H9 (cell line): Measurements from ENCODE around the gene F8. TPM values are rescaled to one million over a fixed set of nuclear protein-coding genes. Genes with fewer than 3 reads are reported as not detected.

Experiments
- DNase-seq: peaks from one replicate; pipeline ENCODE4 v3.0.0-alpha.2; 2017
- H2AFZ ChIP-seq: one replicate; pipeline ENCODE4 v1.6.1; 2013; ENCODE audit warnings: mild to moderate bottlenecking, low read length, control low read depth, moderate library complexity
- H2AK5ac ChIP-seq: 2 replicates; pipeline ENCODE4 v1.6.1; 2013; ENCODE audit warnings: low read length, control low read depth, mixed read lengths; ENCODE audit not compliant: insufficient read length
- H2BK120ac ChIP-seq: one replicate; pipeline ENCODE4 v1.6.1; 2013; ENCODE audit warnings: low read depth, mild to moderate bottlenecking, low read length, control low read depth, inconsistent platforms; ENCODE audit not compliant: poor library complexity, severe bottlenecking
- H2BK12ac ChIP-seq: 2 replicates; pipeline ENCODE4 v1.6.1; 2013; ENCODE audit warnings: low read length, control low read depth, mixed read lengths, low read depth; ENCODE audit not compliant: insufficient read length
- H2BK15ac ChIP-seq: 2 replicates; pipeline ENCODE4 v1.6.1; 2013; ENCODE audit warnings: low read depth, low read length, control low read depth
- H2BK20ac ChIP-seq: one replicate; pipeline ENCODE4 v1.6.1; 2013; ENCODE audit warnings: low read depth, mild to moderate bottlenecking, low read length, control low read depth, inconsistent platforms; ENCODE audit not compliant: poor library complexity, severe bottlenecking
- H2BK5ac ChIP-seq: 2 replicates; pipeline ENCODE4 v1.6.1; 2013; ENCODE audit warnings: low read length, control low read depth, mixed read lengths; ENCODE audit not compliant: insufficient read length
- H3K14ac ChIP-seq: 2 replicates; pipeline ENCODE4 v1.6.1; 2013; ENCODE audit warnings: low read length, control low read depth; ENCODE audit not compliant: insufficient read depth
- H3K18ac ChIP-seq: 2 replicates; pipeline ENCODE4 v1.6.1; 2013; ENCODE audit warnings: low read depth, mild to moderate bottlenecking, mixed read lengths, low read length, control low read depth; ENCODE audit not compliant: insufficient read length
- H3K23ac ChIP-seq: 2 replicates; pipeline ENCODE4 v1.6.1; 2013; ENCODE audit warnings: low read length, control low read depth, mixed read lengths, low read depth; ENCODE audit not compliant: insufficient read length
- H3K23me2 ChIP-seq: 2 replicates; pipeline ENCODE4 v1.6.1; 2013; ENCODE audit warnings: low read depth, mild to moderate bottlenecking, mixed read lengths, low read length, control low read depth; ENCODE audit not compliant: insufficient read length, poor library complexity, severe bottlenecking
- H3K27ac ChIP-seq: 2 replicates; pipeline ENCODE4 v1.5.1; 2013; ENCODE audit warnings: low read length, control low read depth, mixed read lengths, low read depth; ENCODE audit not compliant: insufficient read length
- H3K27me3 ChIP-seq: 2 replicates; pipeline ENCODE4 v1.6.1; 2013; ENCODE audit warnings: low read length, control low read depth, inconsistent platforms; ENCODE audit not compliant: insufficient read depth
- H3K4ac ChIP-seq: 2 replicates; pipeline ENCODE4 v1.6.1; 2013; ENCODE audit warnings: low read depth, mild to moderate bottlenecking, control low read depth, inconsistent platforms, low read length, moderate library complexity
- H3K4me1 ChIP-seq: 2 replicates; pipeline ENCODE4 v1.6.1; 2013; ENCODE audit warnings: low read length, control low read depth, inconsistent platforms; ENCODE audit not compliant: insufficient read depth
- H3K4me2 ChIP-seq: 2 replicates; pipeline ENCODE4 v1.6.1; 2013; ENCODE audit warnings: low read length, control low read depth, mixed read lengths; ENCODE audit not compliant: insufficient read length, insufficient read depth
- H3K56ac ChIP-seq: 2 replicates; pipeline ENCODE4 v1.6.1; 2013; ENCODE audit warnings: low read depth, mild to moderate bottlenecking, mixed read lengths, low read length, control low read depth; ENCODE audit not compliant: insufficient read length
- H3K79me1 ChIP-seq: 2 replicates; pipeline ENCODE4 v1.6.1; 2013; ENCODE audit warnings: low read depth, mild to moderate bottlenecking, moderate library complexity, low read length, control low read depth, inconsistent platforms; ENCODE audit not compliant: insufficient read depth, poor library complexity, severe bottlenecking
- H3K79me2 ChIP-seq: 2 replicates; pipeline ENCODE4 v1.6.1; 2013; ENCODE audit warnings: low read length, control low read depth, inconsistent platforms; ENCODE audit not compliant: insufficient read depth
- H3K9ac ChIP-seq: 2 replicates; pipeline ENCODE4 v1.6.1; 2013; ENCODE audit warnings: low read length, control low read depth, mixed read lengths; ENCODE audit not compliant: insufficient read length; ENCODE audit errors: extremely low read depth
- H3K9me3 ChIP-seq: one replicate; pipeline ENCODE4 v1.6.1; 2013; ENCODE audit warnings: low read depth, low read length, inconsistent platforms; ENCODE audit not compliant: control insufficient read depth
- H3T11ph ChIP-seq: one replicate; pipeline ENCODE4 v1.6.1; 2013; ENCODE audit warnings: mild to moderate bottlenecking, low read length, control low read depth, inconsistent platforms
- H4K20me1 ChIP-seq: one replicate; pipeline ENCODE4 v1.6.1; 2013; ENCODE audit not compliant: control insufficient read depth, insufficient read length, insufficient read depth
- H4K5ac ChIP-seq: 2 replicates; pipeline ENCODE4 v1.6.1; 2013; ENCODE audit warnings: low read depth, mild to moderate bottlenecking, mixed read lengths, low read length, control low read depth; ENCODE audit not compliant: insufficient read length
- H4K8ac ChIP-seq: replicated peaks from 2 replicates; pipeline ENCODE4 v1.6.1; 2013; ENCODE audit warnings: low read length, control low read depth, mixed read lengths, low read depth; ENCODE audit not compliant: insufficient read length
- H4K91ac ChIP-seq: 2 replicates; pipeline ENCODE4 v1.6.1; 2013; ENCODE audit warnings: low read depth, mild to moderate bottlenecking, moderate library complexity, mixed read lengths, low read length, control low read depth; ENCODE audit not compliant: insufficient read length
- H3K27ac Mint-ChIP-seq, 3 experiments: 2 replicates in 2 of 3; 3 replicates in 1 of 3; pipeline ENCODE4 v1.8.0; 2020 to 2021; ENCODE audit warnings: mixed read lengths in 3 of 3, mild to moderate bottlenecking in 1 of 3, moderate library complexity in 1 of 3
- H3K27me3 Mint-ChIP-seq: 2 replicates; pipeline ENCODE4 v1.8.0; 2021; ENCODE audit warnings: low read depth, mild to moderate bottlenecking, moderate library complexity, mixed read lengths
- H3K36me3 Mint-ChIP-seq, 3 experiments: 2 replicates in 2 of 3; 3 replicates in 1 of 3; pipeline ENCODE4 v1.8.0; 2020 to 2021; ENCODE audit warnings: low read depth in 3 of 3, mixed read lengths in 3 of 3; ENCODE audit not compliant: insufficient read depth in 1 of 3
- H3K4me1 Mint-ChIP-seq, 2 experiments: 2 replicates each; pipeline ENCODE4 v1.8.0; 2020; ENCODE audit warnings: mixed read lengths in 2 of 2
- H3K4me3 Mint-ChIP-seq, 2 experiments: 2 replicates in 1 of 2; 3 replicates in 1 of 2; pipeline ENCODE4 v1.8.0; 2020 to 2021; ENCODE audit warnings: mild to moderate bottlenecking in 2 of 2, mixed read lengths in 2 of 2, moderate library complexity in 1 of 2
- H3K9me3 Mint-ChIP-seq, 2 experiments: 2 replicates in 1 of 2; 3 replicates in 1 of 2; pipeline ENCODE4 v1.8.0; 2020; ENCODE audit warnings: mild to moderate bottlenecking in 2 of 2, mixed read lengths in 2 of 2, moderate library complexity in 1 of 2
- CTCF ChIP-seq: fragments of 200-600 bp; sonication (generic); conservative IDR thresholded peaks from 3 replicates; pipeline ENCODE4 v1.8.0; 2021; ENCODE audit warnings: antibody characterized with exemption, mild to moderate bottlenecking
- WGBS: extraction: QIAGEN DNeasy Blood & Tissue Kit; methylation state at CpG from one replicate; pipeline ENCODE4 v1.1.7; 2013; ENCODE audit warnings: missing lambda C conversion rate, low lambda C conversion rate, mixed read lengths; ENCODE audit not compliant: insufficient read length; ENCODE audit errors: extremely low coverage; 5-methylcytosine and 5-hydroxymethylcytosine counted together
- total RNA-seq: library from RNA; stranded (reverse); gene quantifications from 2 replicates; pipeline ENCODE4 v1.2.1, GENCODE V29; 2021

The F8 gene
- total RNA-seq, 1 experiment from 2014 or later = 3.1 TPM

- Mint-ChIP-seq H3K36me3 (peaks cover 9 to 14% (median 13%) of the 10 kb centered on the region in 3 experiments), H3K27ac (no peak overlapping the region)
Observed at GRCh38 chrX:154815274-154815818, 207.2 kb downstream of the F8 start.

More at GRCh38 chrX:154815274-154815818, 207.2 kb downstream of the F8 start:
- H2BK12ac ChIP-seq = no peak overlapping the region
- peaks cover 9% of the 10 kb centered on the region for H3K9me3 ChIP-seq
- H3K4me2 ChIP-seq = no peak overlapping the region
- no peak for DNase-seq
- H3K4me1 ChIP-seq = no peaks in the 10 kb centered on the region; the same call in 1 of the 2 replicates
- H3K9ac ChIP-seq = no peak overlapping the region
- no peak overlapping the region for H4K91ac ChIP-seq
- H2BK15ac ChIP-seq = no peak overlapping the region
- no peak overlapping the region for H2AFZ ChIP-seq
- H3K23ac ChIP-seq = no peak overlapping the region
- H3K9me3 Mint-ChIP-seq = peaks cover 51 to 64% of the 10 kb centered on the region in 2 experiments
- WGBS = no CpG with 5 or more reads among the region's 5 CpGs
- H2BK5ac ChIP-seq = no peak overlapping the region
- peaks cover 20 to 25% of the 10 kb centered on the region in 2 experiments for H3K4me1 Mint-ChIP-seq
- no peak overlapping the region for H4K8ac ChIP-seq
- no peaks in the 10 kb centered on the region for H4K20me1 ChIP-seq
- no peak for TF ChIP-seq CTCF
- no peak overlapping the region for H2BK20ac ChIP-seq
- no peak overlapping the region for H3K27ac ChIP-seq
- H3K4me3 Mint-ChIP-seq = no peak overlapping the region
- H3K79me1 ChIP-seq = no peaks in the 10 kb centered on the region
- H2AK5ac ChIP-seq = no peak overlapping the region
- H3T11ph ChIP-seq = no peak overlapping the region
- no peaks in the 10 kb centered on the region for H3K23me2 ChIP-seq
- no peak overlapping the region for H2BK120ac ChIP-seq
- H3K27me3 ChIP-seq = no peaks in the 10 kb centered on the region
- H3K79me2 ChIP-seq = no peaks in the 10 kb centered on the region
- H4K5ac ChIP-seq = no peak overlapping the region
- no peak overlapping the region for H3K18ac ChIP-seq
- no peak overlapping the region for H3K56ac ChIP-seq
- H3K14ac ChIP-seq = no peak overlapping the region
- H3K4ac ChIP-seq = no peak overlapping the region
- no peaks in the 10 kb centered on the region for H3K27me3 Mint-ChIP-seq
